NCI-H1092 (cell line): ENCODE results near the gene HDAC4.
"Not testable (repeated sequence)": the region's sequence is repeated elsewhere in the genome, so short reads cannot be mapped to it uniquely, and the experiment has no call there.

ENCODE experiments used
- DNase-seq: peaks from one replicate; lab custom pipeline; 2025; lab: John Stamatoyannopoulos, UW

HDAC4 gene

GRCh38 chr2:239294571-239295054 lies 106.2 kb downstream of the HDAC4 start:
- DNase-seq, result no peak

DNA sequence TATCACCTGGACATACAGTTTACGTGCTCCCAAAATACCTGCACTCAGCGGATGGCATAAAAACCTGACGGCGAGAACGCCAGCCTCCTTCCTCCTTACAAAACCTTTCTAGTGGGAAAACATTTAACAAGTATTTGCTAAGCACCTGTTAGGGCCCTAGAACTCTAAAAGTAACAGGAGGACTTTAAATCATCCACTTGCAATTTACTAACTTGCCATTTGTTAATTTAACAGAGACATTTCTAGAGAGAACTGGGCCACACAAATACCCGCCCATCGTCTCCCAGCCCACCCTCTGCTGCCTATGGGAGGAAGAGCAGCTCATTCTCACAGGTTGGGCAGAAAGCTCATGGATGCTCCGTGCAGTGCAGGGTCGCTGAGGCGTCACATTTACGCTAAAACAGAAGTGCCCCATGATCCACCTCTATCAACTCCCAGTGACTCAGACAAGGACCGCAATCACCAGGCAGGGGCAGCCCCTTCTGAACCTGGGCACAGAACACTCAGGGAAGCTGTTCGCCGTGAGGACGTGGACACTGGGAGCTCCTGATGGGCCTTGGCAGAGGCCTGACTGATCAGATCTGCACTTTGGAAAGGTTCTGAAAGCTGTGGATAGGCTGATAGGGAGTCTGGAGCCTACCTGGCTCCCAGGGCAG lies 106.9 kb downstream of the HDAC4 start:
- DNase-seq, result no peak

DNA sequence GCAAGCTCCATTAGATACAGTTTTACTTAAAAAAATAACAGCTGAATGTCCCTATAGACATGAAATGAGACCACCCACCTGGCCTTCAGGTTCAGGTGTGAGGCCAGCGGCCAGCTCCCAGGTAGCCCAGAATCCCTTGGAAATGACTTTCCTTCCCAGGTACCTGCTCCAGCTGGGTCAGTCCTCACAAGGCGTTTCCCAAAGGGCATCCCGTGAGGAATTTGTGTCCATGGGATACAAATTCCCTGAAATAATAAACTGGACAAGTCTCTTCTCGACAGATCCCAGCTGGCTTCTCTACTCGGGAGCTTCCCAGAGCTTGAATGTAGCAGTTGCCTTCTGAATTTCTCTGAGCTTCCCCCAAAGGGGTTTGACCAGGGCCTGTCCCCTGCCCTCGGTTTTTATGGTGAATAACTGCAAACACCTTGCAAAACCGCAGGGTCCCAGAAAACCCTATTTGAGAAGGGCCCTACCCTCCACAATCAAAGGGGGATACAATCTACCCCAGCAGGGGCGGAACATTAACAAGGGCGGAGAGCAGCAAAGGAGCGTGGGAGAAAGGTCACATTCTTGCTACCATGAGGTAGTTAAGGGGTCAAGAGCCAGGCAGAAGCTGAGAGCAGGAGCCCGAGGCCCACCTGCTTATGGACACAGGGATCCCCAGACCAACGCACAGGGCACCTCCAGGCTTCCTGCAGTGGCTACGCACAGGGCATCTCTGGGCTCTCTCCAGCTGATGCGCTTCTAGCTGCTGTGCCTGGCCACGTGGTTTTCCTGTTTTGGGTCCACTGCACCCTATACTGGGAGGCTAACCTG lies 107.7 kb downstream of the HDAC4 start:
- DNase-seq, result no peak

DNA sequence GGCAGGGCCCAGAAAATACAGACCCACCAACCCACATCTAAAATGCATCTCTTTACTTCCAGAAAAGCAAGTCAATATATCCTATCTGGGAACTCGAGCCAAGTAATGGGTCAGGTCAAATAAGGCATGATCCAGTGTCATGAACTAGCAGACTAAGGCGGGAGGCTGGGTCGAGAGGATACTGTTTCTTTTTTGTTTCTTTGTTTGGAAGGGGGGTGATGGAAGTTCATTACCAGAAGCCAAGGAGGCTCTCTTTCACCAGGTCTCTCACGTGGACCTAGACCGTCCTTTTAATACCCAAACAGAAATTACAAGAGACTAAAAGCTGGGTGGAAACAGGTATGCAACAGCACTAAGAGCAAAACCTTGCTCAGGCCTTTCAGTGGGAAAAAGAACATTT lies 108.3 kb downstream of the HDAC4 start:
- DNase-seq, result no peak

GRCh38 chr2:239291475-239292350 lies 109.1 kb downstream of the HDAC4 start:
- DNase-seq, result peak; percentile 9

- no peak for DNase-seq
Observed at GRCh38 chr2:239290618-239291474, 110.0 kb downstream of the HDAC4 start.

DNA sequence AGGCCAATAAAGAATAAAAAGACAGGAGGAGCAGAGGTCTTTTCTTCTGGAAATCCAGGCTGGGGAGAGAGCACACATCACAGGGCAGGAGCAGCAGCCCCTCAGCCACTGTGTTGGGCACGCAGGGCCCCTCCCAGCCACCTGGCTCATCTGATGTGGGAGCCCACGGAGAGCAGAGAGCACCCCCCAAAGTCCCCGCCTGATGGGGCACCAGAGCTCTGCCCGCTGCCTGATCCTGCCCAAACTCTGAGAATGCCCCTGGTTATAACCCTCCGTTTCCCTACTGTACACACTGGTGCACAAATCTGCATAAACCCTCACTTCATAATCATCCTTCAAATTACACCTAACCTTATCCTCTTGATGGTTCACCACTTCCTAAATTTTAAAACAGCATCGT lies 111.3 kb downstream of the HDAC4 start:
- DNase-seq, result no peak

- DNase-seq, result no peak
Observed at GRCh38 chr2:239288951-239289511, 111.8 kb downstream of the HDAC4 start.

DNA sequence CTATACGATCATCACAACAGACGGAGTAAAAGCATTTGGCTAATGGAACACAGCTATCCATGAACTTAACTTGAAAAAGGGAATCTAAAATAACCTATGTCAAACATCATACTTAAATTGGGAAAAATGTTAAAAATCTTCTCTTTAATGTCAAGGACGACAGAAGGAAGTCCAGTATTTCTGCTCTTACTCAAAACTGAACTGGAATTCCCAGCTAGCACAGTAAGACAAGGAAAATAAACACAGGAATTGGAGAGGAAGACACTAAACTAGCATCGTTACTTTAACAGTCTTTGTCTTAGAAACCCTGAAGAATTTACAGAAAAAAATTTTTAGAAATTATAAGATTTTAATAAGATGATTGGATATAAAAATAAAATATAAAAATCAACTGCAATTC lies 112.6 kb downstream of the HDAC4 start:
- DNase-seq, result no peak

DNA sequence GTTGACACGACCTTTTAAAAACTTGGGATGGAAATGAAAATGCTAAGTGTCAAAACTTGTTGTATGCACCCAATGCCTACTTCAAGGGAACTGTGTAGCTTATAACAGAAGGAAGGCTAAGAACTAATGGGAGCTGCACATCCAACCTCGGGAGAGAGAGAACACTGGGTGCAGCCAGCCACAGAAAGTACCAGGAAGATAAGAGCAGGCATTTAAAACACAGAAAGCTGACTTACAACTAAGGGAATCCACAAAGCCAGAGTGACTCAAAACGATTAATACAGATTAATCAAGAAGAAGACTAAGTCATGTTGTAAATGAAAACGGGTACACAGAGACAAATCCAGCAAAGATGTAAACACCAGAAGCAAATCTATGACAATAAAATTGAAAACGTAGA lies 113.4 kb downstream of the HDAC4 start:
- DNase-seq, result no peak

DNA sequence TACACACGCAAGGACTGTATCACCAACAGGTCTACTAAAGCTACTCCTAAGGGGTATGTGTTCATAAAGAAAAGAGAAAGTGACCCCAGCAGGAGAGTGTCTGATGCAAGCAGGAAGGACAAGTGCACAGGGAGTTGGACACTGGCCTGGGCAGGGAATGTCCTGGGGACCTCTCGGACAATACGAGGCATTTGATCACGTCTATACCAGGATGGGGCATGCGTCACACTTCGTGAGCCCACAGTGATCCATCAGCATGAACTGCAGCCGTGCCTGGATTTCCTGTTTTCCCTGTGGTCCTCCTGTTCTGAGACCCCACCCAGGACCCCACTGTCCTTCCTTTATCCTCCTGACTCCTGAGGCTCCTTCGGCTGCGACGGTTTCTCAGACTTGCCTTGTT lies 113.9 kb downstream of the HDAC4 start:
- no peak for DNase-seq

DNA sequence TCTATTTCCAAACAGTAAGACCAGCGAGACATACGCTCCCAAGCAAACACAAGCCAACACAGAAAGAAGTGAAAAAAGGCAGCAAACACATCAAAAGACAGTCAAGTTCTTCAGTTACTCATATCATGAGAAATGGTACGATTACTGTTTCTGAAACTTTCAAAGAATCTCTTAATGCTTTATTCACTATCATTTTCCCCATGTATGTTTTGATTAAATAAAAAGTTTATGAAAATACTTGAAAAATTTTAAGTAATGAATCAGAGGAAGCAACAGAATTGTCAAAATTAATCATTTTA lies 114.9 kb downstream of the HDAC4 start:
- no peak for DNase-seq

DNA sequence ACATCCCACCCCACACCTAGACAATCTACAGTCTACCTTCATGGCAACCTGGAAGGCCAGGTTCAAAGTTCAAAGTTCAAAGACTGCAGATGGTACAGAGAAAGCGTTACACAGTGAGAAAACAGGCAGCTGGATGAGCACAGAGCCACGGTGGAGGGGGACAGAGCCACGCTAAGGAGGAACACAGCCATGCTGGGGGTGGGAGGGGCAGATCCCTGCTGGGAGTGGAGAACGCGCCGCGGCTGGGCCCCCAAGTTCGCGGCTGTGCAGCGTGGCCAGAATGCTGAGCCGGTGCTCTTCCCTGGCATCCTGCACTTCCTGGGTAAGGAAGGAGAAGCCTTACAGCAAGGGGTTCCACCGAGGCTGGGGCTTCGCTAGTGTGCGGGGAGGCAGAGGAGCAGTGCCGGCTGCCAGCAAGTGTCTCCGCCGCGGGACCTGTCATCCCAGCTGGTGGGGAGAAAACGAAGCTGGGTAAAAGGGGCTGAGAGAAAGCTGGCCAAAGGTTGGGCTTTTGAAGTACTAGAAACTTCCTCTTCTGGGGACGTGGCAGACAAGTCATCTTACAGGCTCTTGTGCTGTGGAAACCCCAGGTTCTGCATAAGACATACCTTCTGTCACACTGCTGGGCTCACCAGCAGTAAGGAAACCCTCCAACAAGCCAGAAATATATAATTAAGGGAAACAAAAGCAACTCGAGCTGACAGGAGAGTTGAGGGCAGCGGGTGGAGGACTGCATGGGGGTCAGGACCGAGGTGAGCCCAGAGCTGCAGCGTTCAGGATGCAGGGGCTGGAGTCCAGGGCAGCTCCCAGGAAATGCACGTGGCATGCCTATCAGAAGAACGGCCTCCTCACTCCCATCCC lies 115.5 kb downstream of the HDAC4 start:
- no peak for DNase-seq

DNA sequence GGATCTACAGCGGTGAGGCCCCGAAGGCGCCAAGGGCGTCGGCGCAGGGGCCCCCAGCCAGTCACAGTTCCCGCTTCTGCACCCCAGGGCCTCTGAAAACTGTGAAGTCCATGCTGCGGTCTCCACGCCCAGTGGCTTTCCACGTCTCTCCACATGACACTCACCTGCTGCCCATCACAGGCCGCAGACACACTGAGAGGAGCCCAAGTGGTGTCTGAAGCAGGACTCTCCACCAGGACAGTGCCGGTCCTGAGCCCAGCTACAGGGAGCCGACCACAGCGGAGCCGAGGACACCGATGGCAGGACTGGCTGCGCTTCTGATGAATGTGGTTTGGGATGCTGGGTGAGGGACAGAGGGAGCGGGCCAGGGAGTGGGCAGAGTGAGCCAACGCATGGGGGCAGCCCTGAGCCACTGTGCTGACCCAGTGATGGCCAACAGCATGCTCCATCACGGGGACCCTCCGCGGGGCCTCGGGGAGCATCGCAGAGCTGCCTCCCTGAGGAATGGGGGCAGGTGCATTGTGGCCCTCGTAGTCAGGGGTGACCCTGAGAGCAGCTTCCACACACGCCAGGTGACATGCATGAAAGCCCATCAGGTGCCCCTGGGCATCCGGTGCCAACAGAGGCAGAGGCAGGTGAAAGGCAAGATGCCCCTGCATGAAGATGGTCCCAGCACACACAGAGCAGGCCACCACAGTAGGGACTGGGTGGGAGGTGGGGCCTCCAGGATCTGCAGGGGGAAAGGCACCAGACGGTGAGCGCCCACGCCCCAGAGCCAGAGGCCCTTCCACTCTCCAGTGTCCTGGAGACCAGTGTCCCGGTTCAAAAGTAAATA lies 116.6 kb downstream of the HDAC4 start:
- DNase-seq, result no peak

- DNase-seq, result no peak
Observed at GRCh38 chr2:239283288-239283945, 117.4 kb downstream of the HDAC4 start.

- no peak for DNase-seq
Observed at GRCh38 chr2:239282448-239283287, 118.2 kb downstream of the HDAC4 start.

- DNase-seq, result not testable (repeated sequence)
Observed at GRCh38 chr2:239280296-239281017, 120.4 kb downstream of the HDAC4 start.
